B cell (primary cell): ENCODE measurements around the gene USP48. TPM values are rescaled to one million over a fixed set of nuclear protein-coding genes. Genes with fewer than 3 reads are reported as not detected.

ENCODE experiments used
- ATAC-seq: fragments of 200-7000 bp; cut with Tn5 transposase; one replicate; pipeline ENCODE4 v1.10.0; 2021; ENCODE audit warnings: low read depth, mild to moderate bottlenecking, moderate number of reproducible peaks, moderate library complexity
- CTCF ChIA-PET: fragments of 350-600 bp; sonication (Branson Sonifier 250); formaldehyde crosslinking; loops from one replicate; lab custom pipeline; 2021; ENCODE audit warnings: antibody characterized with exemption, inconsistent platforms; lab: Charles Lee
- POLR2A ChIA-PET: fragments of 350-600 bp; sonication (Branson Sonifier 250); formaldehyde crosslinking; loops from one replicate; lab custom pipeline; 2021; ENCODE audit warnings: antibody characterized with exemption; lab: Charles Lee
- DNase-seq: peaks from one replicate; pipeline ENCODE4 v3.0.0; 2013
- H2AFZ ChIP-seq: 2 replicates; pipeline ENCODE4 v1.6.1; 2012; ENCODE audit warnings: mild to moderate bottlenecking, low read depth, low read length; ENCODE audit not compliant: insufficient read depth, poor library complexity, severe bottlenecking
- H3K27ac ChIP-seq, 2 donors: 1 replicate in 1 of 2; 2 replicates in 1 of 2; pipeline ENCODE4 v1.5.1; 2012 to 2013; ENCODE audit warnings: low read length in 2 of 2, mild to moderate bottlenecking in 2 of 2, moderate library complexity in 1 of 2
- H3K27me3 ChIP-seq, 4 experiments: fragments of 200-600 bp in 1 of 4; sonication (generic) in 1 of 4; replicated peaks in 1 of 4; 1 replicate in 2 of 4; 2 replicates in 2 of 4; pipeline versions ENCODE4 v1.6.1 to v1.7.0; 2013 to 2016; ENCODE audit warnings: low read length in 3 of 4, mild to moderate bottlenecking in 2 of 4, mixed read lengths in 1 of 4, moderate library complexity in 1 of 4; ENCODE audit not compliant: insufficient read depth in 4 of 4, control insufficient read depth in 3 of 4; ENCODE audit errors: control extremely low read depth in 1 of 4
- H3K36me3 ChIP-seq, 2 experiments: replicated peaks in 1 of 2; 1 replicate in 1 of 2; 2 replicates in 1 of 2; pipeline versions ENCODE4 v1.6.1 to v1.7.1; 2013; ENCODE audit warnings: low read length in 1 of 2; ENCODE audit not compliant: insufficient read depth in 2 of 2, control insufficient read depth in 1 of 2; ENCODE audit errors: control extremely low read depth in 1 of 2, extremely low read depth in 1 of 2
- H3K4me1 ChIP-seq, 2 donors: fragments of 200-600 bp in 1 of 2; sonication (generic) in 1 of 2; 1 replicate in 1 of 2; 2 replicates in 1 of 2; pipeline versions ENCODE4 v1.5.1 to v1.6.1; 2013 to 2017; ENCODE audit warnings: low read length in 2 of 2; ENCODE audit not compliant: control insufficient read depth in 2 of 2, insufficient read depth in 2 of 2
- H3K4me2 ChIP-seq: replicated peaks from 2 replicates; pipeline ENCODE3; 2012; ENCODE audit warnings: mild to moderate bottlenecking, low read depth, low read length; ENCODE audit not compliant: poor library complexity, severe bottlenecking
- H3K4me3 ChIP-seq, 5 experiments: fragments of 200-600 bp in 1 of 5; sonication (generic) in 1 of 5; 1 replicate in 3 of 5; 2 replicates in 2 of 5; pipeline versions ENCODE4 v1.5.1 to v1.7.0; 2011 to 2016; ENCODE audit warnings: low read length in 4 of 5, mild to moderate bottlenecking in 4 of 5, low read depth in 2 of 5, control low read depth in 1 of 5, moderate library complexity in 1 of 5; ENCODE audit not compliant: insufficient read depth in 1 of 5; ENCODE audit errors: control extremely low read depth in 1 of 5, extremely low read depth in 1 of 5
- H3K79me2 ChIP-seq: fragments of 200-600 bp; sonication (generic); one replicate; pipeline ENCODE4 v1.6.0; 2016; ENCODE audit warnings: low read length; ENCODE audit not compliant: control insufficient read depth, insufficient read depth
- H3K9ac ChIP-seq: fragments of 200-600 bp; sonication (generic); 2 replicates; pipeline ENCODE4 v1.6.1; 2017; ENCODE audit warnings: mild to moderate bottlenecking, low read length, moderate library complexity
- H3K9me3 ChIP-seq, 3 donors: one replicate each; pipeline versions ENCODE4 v1.6.1 to v1.7.1; 2013; ENCODE audit warnings: low read length in 2 of 3; ENCODE audit not compliant: control insufficient read depth in 2 of 3, insufficient read depth in 1 of 3; ENCODE audit errors: control extremely low read depth in 1 of 3
- H4K20me1 ChIP-seq: 2 replicates; pipeline ENCODE4 v1.6.0; 2012; ENCODE audit warnings: mild to moderate bottlenecking, low read length; ENCODE audit not compliant: insufficient read depth, control insufficient read depth, poor library complexity, severe bottlenecking
- H3K27ac Mint-ChIP-seq: one replicate; pipeline ENCODE4 v1.8.0; 2021; ENCODE audit warnings: mixed read lengths
- H3K27me3 Mint-ChIP-seq: one replicate; pipeline ENCODE4 v1.8.0; 2021; ENCODE audit warnings: mixed read lengths
- H3K4me1 Mint-ChIP-seq: one replicate; pipeline ENCODE4 v1.8.0; 2021; ENCODE audit warnings: mixed read lengths
- H3K4me3 Mint-ChIP-seq: one replicate; pipeline ENCODE4 v1.8.0; 2021; ENCODE audit warnings: mixed read lengths
- H3K9me3 Mint-ChIP-seq: one replicate; pipeline ENCODE4 v1.8.0; 2022; ENCODE audit warnings: mixed read lengths; ENCODE audit not compliant: insufficient read depth
- CTCF ChIP-seq: fragments of 200-600 bp; IDR thresholded peaks from one replicate; pipeline ENCODE4 v1.8.0; 2022; ENCODE audit warnings: antibody characterized with exemption, mild to moderate bottlenecking
- EZH2 ChIP-seq: IDR thresholded peaks from 2 replicates; pipeline ENCODE4 v1.6.1; 2012; ENCODE audit warnings: borderline replicate concordance, low read depth, mild to moderate bottlenecking, moderate library complexity, low read length; ENCODE audit not compliant: insufficient read depth, poor library complexity, severe bottlenecking
- WGBS: methylation state at CpG from one replicate; pipeline ENCODE4 v1.1.5; 2013; ENCODE audit warnings: missing lambda C conversion rate; ENCODE audit not compliant: insufficient coverage; 5-methylcytosine and 5-hydroxymethylcytosine counted together
- intact Hi-C: fragments of 100-400 bp; cut with micrococcal nuclease; formaldehyde crosslinking; loops from one replicate; pipeline ENCODE4 v1.10.0; 2022
- polyA plus RNA-seq: library from polyadenylated mRNA; depleted of rRNA; stranded (reverse); fragments of >200 nt; gene quantifications from 2 replicates; pipeline ENCODE4 v1.2.3, GENCODE V29; 2012
- total RNA-seq, 2 donors: library from RNA; stranded (reverse); fragments of 120-200 nt in 1 of 2; gene quantifications; 1 replicate in 1 of 2; 2 replicates in 1 of 2; pipeline versions ENCODE4 v1.2.3 to v1.2.4, GENCODE V29; 2013 to 2022

USP48 gene
- total and polyA plus RNA-seq, 2 donors (not counting 1 experiment from before 2014, with no cell fraction given), result 21.2 to 135 TPM

DNA sequence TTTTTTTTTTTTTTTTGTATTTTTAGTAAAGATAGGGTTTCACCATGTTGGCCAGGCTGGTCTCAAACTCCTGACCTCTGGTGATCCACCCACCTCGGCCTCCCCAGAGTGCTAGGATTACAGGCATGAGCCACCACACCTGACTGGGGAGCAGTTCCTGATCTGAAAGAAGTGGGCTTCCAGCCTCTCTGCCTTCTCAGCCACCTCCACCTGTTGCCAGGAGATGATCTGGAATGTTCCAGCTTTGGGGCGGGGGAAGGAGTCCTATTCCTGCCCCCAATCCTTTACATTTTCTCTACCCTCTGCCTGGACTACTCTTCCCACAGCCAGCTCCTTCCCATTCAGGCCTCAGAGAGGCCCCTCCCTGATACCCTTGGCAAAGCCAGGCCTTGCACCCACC lies 141.9 kb downstream of the USP48 start:
- no peak overlapping the region for H3K27ac ChIP-seq
- 100% methylated on average over 2 of the region's 2 CpGs for WGBS
- Mint-ChIP-seq H3K4me1 (no peaks in the 10 kb centered on the region), H3K27ac (no peak overlapping the region), H3K27me3 (peaks cover 27% of the 10 kb centered on the region), H3K4me3 (no peak overlapping the region), H3K9me3 (no peaks in the 10 kb centered on the region)
- H3K27me3 ChIP-seq, result peaks cover 0 to 10% (median 1%) of the 10 kb centered on the region in 4 experiments
- intact Hi-C loops, result no loop called here
- ATAC-seq, result no peak
- TF ChIP-seq EZH2 (no peak), CTCF (no peak)
- no peak overlapping the region for H3K9ac ChIP-seq
- H3K4me1 ChIP-seq, result no peaks in the 10 kb centered on the region
- ChIA-PET POLR2A (no interaction called here), CTCF (no interaction called here)
- H4K20me1 ChIP-seq, result no peaks in the 10 kb centered on the region
- H3K4me3 ChIP-seq, result no peak overlapping the region
- no peaks in the 10 kb centered on the region for H3K36me3 ChIP-seq
- no peaks in the 10 kb centered on the region for H3K79me2 ChIP-seq
- H2AFZ ChIP-seq, result no peak overlapping the region
- H3K9me3 ChIP-seq, result no peaks in the 10 kb centered on the region
- no peak for DNase-seq
- no peak overlapping the region for H3K4me2 ChIP-seq

DNA sequence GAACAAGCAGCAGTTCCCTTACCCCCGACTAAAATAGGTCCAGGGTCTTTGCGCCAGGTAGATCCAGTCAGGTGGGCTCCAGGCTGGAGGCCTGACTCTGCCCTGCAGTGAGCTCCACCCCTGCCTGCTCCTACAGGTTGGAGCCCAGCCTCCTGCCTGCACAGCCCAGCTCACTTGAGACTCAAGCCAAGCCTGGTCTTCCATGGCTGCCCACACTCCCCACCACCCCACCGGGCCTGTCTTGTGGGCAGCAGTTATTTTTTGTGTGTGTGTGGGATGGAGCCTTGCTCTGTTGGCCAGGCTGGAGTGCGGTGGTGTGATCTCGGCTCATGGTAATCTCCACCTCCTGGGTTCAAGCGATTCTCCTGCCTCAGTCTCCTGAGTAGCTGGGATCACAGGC lies 142.3 kb downstream of the USP48 start:
- H3K79me2 ChIP-seq, result no peaks in the 10 kb centered on the region
- H4K20me1 ChIP-seq, result no peaks in the 10 kb centered on the region
- no peak overlapping the region for H3K4me3 ChIP-seq
- no peaks in the 10 kb centered on the region for H3K4me1 ChIP-seq
- ATAC-seq (no peak), DNase-seq (no peak)
- H3K36me3 ChIP-seq, result no peaks in the 10 kb centered on the region
- no peak overlapping the region for H3K4me2 ChIP-seq
- Mint-ChIP-seq H3K4me3 (no peak overlapping the region), H3K9me3 (no peaks in the 10 kb centered on the region), H3K27me3 (peaks cover 23% of the 10 kb centered on the region), H3K27ac (no peak overlapping the region), H3K4me1 (no peaks in the 10 kb centered on the region)
- 92% methylated on average over 4 of the region's 6 CpGs for WGBS
- no peaks in the 10 kb centered on the region for H3K9me3 ChIP-seq
- intact Hi-C loops, result no loop called here
- no peak overlapping the region for H2AFZ ChIP-seq
- no peak overlapping the region for H3K9ac ChIP-seq
- H3K27ac ChIP-seq, result no peak overlapping the region
- CTCF ChIA-PET, result no interaction called here
- TF ChIP-seq EZH2 (no peak), CTCF (no peak)
- peaks cover 0 to 7% (median 1%) of the 10 kb centered on the region in 4 experiments for H3K27me3 ChIP-seq
- POLR2A ChIA-PET, result no interaction called here
